Measurements from ENCODE around the gene TNF. TPM values are rescaled to one million over a fixed set of nuclear protein-coding genes. Genes with fewer than 3 reads are reported as not detected.

Gene TNF
- total RNA-seq (2014; rRNA removed; shearing (Covaris generic)) = 0.08 TPM in 1 of 2 replicates, not detected in the other

GRCh38 chr6:31575335-31575901 is at the start of gene TNF:
TSS of gene TNF (plus strand) at chr6:31575565. CDS start at chr6:31575742, 177 bp downstream.
- DNase-seq (ENCODE audit: low spot score) = no peak

DNA sequence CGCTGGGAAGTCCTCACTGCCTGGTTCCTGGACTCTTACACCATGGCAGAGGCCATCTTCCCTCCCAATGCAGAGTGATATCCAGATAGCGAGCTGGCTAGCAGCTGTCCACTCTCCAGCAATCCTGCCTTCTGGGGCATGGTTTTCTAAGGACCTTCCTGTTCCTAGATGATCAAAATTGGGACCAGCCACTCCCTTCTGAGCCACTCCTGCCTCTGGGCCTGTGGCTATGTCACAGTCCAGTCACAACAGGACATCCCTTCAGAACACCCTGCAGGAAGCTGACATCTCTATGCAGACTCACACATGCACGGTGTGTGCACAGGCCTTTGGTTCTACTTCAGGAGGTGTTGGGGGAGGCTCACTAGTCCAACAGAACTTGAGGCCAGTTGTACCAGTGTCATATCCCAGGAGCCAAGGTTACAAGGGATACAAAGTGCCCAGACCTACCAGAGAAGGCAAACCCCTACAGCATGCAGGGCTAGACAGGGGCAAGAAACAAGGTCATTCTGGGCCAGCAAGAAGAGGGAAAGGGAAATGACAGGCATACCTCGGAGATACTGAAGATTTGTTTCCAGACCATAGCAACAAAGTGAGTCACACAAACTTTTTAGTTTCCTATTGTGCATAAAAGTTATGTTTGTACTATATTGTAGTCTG is 49.3 kb upstream of the TNF start:
- no peak for DNase-seq (ENCODE audit: low spot score)

- DNase-seq (ENCODE audit: low spot score) = no peak
These were observed 47.0 kb upstream of the TNF start for GRCh38 chr6:31528307-31528777.

- no peak for DNase-seq (ENCODE audit: low spot score)
These were observed 46.5 kb upstream of the TNF start, which contains the start of gene MCCD1 for GRCh38 chr6:31528821-31529328. TSS of gene MCCD1 (plus strand) at chr6:31528962. CDS start at chr6:31529015, 53 bp downstream.

- DNase-seq (ENCODE audit: low spot score) = no peak
These were observed 45.8 kb upstream of the TNF start for GRCh38 chr6:31529329-31530150.

GRCh38 chr6:31530659-31531058 is 44.7 kb upstream of the TNF start:
- DNase-seq (ENCODE audit: low spot score) = no peak

GRCh38 chr6:31531162-31531561 is 44.2 kb upstream of the TNF start:
- no peak for DNase-seq (ENCODE audit: low spot score)

DNA sequence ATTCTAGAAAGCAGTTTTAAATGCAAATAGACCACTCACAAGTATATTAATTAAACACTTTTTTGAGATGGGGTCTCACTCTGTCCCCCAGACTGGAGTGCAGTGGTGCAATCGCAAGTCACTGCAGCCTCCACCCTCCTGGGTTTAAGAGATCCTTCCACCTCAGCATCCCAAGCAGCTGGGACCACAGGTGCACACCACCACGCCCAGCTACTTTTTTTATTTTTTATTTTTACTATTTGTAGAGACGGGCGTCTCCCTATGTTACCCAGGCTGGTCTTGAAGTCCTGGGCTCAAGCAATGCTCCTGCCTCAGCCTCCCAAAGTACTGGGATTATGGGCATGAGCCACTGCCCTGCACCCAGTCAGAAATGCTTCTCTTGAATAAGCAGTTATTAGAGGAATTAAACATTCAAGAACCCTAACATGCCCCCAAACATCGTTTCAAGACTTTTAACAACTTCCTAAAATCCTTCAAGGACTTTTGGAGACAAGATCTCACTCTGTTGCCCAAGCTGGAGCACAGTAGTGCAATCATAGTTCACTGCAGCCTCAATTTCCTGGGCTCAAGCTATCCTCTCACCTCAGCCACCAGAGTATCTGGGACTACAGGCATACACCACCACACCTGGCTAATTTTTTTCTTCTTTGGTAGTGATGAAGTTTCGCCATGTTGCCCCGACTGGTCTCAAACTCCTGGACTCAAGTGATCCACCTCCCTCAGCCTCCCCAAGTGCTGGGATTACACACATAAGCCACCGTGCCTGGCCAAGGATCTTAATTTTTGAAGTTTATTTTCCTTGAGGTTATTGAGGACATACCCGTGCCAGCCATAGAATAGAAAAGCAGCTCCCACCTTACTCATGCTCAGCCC is 43.4 kb upstream of the TNF start:
- no peak for DNase-seq (ENCODE audit: low spot score)

DNA sequence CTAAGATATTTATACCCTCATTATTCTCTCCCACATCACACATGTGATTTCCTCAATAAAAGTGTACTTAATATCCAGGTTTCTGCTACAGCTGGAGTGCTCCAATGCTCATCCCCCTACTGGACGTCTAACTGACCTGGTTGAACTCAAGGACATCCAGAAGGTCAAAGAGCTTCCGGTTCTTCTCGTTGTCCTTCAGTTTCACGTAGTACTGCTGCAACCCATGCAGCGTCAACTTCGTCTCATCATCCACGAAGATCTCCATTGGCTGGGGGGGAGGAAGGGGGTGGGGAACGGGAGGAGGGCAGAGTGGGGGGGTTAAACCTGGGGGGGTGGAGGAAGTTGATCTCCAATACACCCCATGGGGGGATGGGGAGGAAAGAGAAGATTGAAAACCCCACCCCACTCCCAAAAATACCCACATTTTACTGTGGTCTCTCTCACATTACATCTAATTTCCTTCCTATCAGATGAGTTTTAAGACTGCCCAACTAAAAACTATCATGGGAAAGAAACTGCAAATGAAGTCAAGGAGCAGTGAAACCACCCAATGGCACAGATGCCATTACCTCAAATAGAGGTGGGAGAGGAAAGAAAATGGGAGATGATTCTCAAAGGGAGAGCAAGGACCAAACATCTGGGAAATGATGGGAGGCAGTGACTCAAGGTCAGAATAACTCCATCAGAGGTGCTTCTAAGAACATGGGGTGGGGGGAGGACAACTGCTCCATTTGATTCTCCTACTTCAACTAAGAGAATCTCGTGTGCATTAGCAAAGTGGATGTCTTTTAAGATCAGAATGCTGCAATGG is 42.5 kb upstream of the TNF start:
- no peak for DNase-seq (ENCODE audit: low spot score)

- no peak for DNase-seq (ENCODE audit: low spot score)
These were observed 41.9 kb upstream of the TNF start for GRCh38 chr6:31533455-31533841.

- no peak for DNase-seq (ENCODE audit: low spot score)
These were observed 41.4 kb upstream of the TNF start for GRCh38 chr6:31534011-31534410.

DNA sequence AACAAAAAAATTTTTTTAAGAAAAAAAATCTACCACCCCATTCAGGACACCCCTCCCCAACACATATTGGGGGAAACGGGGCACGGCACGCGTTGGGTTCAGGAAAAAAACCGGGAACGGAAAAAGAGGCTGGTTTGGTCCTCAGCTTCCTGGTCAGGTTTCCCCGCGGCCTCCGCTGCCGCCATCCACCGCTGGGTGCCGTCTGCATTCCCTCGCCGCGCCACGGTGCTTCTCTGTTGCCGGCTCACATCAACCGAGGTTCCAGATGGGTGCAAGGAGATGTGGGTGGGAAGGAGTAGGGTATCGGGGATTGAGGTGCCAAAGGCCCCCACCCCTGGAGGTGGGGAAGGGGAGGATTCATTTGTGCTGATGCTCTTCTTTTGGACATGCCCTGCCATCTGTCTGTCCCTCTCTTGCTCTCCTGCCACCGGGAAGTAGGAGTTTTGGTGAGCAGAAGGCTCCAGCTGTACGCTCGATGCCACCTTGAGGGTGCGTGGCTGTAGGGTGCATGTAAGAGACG is 40.8 kb upstream of the TNF start:
- no peak for DNase-seq (ENCODE audit: low spot score)

- no peak for DNase-seq (ENCODE audit: low spot score)
These were observed 39.6 kb upstream of the TNF start for GRCh38 chr6:31535538-31536324.

GRCh38 chr6:31538805-31539400 is 36.5 kb upstream of the TNF start:
- no peak for DNase-seq (ENCODE audit: low spot score)

GRCh38 chr6:31540640-31541039 is 34.7 kb upstream of the TNF start:
- DNase-seq (ENCODE audit: low spot score) = no peak

DNA sequence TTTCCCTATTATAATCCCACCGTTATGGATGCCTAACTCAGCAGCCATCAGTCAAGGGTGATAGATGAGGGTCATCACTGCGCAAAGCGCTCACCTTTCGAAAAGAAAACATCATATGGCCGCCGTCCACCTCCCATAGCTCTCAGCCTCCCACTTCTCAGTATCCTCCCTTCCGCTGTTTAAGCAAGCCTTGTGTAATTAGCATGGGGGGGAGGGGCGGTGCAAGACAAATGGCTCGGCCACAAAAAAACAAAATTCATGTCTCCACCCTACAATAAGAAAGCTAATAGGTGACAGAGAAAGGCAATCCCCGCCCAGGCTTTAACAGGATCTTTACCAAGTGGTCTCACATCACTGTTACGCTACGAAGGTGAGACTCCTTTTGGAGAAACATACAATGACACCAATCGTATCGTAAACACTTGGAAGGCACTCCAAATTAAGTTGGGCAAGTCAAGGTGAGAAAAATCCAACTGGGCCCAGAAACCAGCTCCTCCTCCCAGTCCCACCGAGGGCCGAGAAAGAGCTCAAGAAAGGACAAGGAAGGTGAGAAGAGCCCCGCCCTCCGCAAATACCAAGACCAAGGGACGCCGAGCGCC is 34.2 kb upstream of the TNF start:
- DNase-seq (ENCODE audit: low spot score) = no peak

GRCh38 chr6:31541658-31542521 is 33.5 kb upstream of the TNF start, which contains the start of gene DDX39B:
TSS of gene DDX39B (minus strand) at chr6:31542003. CDS start at chr6:31540532, 1,471 bp downstream.
- DNase-seq (ENCODE audit: low spot score) = peak; percentile 97
